NCI-H526 treated with DMSO at 0.1 percent for 48 hours (cell line): ENCODE measurements around the gene DLX3.

Experiments
- DNase-seq: peaks from one replicate; lab custom pipeline; 2025; lab: John Stamatoyannopoulos, UW

DLX3 gene

DNA sequence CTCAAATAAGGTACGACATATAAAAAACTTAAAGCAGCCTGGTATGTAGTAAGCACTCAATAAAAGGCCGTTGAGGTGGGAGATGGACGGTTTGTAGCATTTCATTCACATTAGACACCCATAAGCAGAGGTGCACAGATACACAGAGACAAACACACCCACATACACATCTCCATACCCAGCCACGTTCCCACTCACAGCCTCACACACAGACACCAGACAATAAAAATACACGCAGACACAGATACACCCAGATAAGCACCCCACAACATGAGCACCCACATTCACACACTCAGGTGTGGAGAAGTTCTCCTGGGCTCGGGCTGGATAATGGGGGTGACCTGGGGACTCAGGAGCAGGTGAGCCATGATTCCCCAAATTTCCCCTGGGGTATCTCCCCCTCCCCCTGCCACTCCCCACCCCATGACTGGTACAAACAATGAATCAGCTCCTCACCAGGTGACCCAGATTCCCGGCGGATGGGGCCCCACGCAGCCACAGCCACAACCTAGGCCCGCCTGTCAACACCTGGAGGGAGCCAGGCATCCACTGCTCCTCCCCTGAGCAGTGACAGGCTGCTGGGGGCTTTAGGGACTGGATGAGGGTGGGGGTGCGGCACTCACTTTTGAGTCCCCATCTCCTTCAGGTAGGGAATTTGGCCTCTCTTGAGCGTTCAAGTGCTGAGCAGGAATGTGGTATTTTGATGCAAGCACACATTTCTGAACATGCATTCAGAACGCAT lies 2.7 kb downstream of the DLX3 start:
- DNase-seq: no peak

DNA sequence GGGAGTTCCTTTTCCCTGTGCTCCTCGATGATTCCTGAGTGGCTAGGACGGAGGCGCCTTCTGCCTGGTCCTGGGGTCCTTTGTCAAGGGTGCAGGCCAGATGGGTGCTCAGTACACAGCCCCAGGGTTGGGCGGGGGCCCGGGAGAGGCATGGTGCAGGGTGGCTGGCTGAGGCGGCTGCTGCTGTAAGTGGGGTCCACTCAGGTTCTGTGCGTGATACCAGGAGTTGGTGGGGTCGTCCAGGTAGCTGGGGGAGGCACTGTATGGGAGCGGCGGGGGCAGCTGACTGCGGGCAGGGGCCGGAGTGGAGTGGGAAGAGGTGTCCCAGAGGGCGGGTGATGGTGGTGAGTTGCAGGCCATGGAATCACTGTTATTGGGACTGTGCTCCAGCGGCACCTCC lies 3.6 kb downstream of the DLX3 start:
- no peak for DNase-seq

- no peak for DNase-seq
Measured at GRCh38 chr17:49990921-49991320, 4.1 kb downstream of the DLX3 start.

GRCh38 chr17:49990331-49990730 lies 4.7 kb downstream of the DLX3 start:
- no peak for DNase-seq

GRCh38 chr17:49989518-49989880 lies 5.5 kb downstream of the DLX3 start:
- DNase-seq: no peak

GRCh38 chr17:49987681-49988441 lies 7.2 kb downstream of the DLX3 start:
- peak; percentile 44 for DNase-seq

- no peak for DNase-seq
Measured at GRCh38 chr17:49987290-49987585, 7.8 kb downstream of the DLX3 start.

- no peak for DNase-seq
Measured at GRCh38 chr17:49986396-49987289, 8.4 kb downstream of the DLX3 start.

DNA sequence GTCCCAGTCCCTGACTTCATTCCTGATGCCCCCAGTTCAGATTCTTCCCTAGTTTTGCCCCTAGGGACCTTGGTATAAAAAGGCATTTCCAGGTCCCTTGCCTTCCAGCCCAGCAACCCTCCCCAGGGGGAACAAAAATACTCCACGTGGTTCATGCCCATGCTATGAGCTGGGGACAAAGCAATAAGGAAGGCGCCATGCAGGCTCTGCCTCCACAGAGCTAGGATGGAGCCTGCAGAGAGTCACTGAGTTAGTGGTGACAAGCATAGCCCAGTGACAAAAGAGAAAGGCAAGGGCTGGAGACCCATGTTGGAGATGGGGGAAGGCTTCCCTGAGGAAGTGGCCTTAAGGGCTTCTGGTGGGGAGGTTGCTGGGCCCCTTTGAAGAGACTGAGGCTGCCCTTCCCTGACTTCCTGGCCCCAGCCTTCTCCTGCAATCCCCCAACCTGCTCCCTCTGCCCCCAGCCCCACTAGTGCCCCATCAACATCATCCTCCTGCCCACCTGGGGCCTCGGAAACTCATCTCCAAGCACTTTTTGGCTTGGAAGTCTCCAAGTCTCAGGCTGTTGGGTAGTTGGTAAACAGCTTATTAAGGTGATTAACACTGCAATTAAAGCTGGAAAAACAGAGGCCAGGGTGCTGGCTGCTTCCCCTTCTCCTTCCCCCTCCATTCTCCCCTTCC lies 9.6 kb downstream of the DLX3 start:
- DNase-seq: no peak

DNA sequence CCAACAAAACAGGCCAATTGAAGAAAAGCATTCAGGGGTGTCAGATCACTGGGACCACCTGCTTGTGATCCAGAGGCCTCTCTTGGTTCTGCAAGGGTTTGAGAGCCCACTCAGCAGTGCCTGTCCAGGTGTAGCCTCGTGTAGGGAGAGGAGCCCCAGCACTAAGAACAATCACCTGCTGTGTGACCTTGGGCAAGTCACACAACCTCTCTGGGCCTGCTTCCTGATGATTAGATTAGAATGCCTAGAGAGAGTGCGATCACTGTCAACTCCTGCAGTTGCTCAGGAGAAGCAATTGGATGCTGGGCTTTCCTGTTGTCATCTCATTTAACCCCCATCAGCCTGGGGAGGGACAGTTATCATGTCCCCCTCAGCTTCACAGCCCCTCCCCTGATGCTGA lies 10.2 kb downstream of the DLX3 start:
- no peak for DNase-seq

- DNase-seq: no peak
Measured at GRCh38 chr17:49984283-49984682, 10.7 kb downstream of the DLX3 start.

DNA sequence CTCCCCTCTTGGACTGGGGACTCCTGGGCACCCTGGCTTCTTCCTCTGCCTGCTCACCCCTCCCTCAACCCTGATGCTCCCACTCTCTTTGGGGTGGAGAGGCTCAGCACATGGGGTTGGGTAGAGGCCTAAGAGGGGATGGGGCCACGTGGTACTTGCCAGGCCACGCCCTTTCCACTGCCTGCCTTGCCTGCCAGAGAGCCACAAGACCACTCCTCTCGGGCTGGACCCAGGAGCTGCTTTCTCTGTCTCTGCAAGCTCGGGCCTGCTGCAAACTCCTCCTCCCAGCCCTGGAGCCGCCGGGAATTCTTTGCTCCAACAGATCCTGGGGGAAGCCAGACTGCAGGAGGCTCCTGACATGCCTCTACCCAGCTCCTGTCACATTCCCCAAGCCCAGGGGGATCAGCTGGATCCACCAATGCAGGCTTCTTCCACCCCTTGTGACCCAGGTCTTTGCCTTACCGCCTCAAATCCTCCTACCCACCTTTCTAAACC lies 14.3 kb downstream of the DLX3 start:
- DNase-seq: peak; percentile 39

DNA sequence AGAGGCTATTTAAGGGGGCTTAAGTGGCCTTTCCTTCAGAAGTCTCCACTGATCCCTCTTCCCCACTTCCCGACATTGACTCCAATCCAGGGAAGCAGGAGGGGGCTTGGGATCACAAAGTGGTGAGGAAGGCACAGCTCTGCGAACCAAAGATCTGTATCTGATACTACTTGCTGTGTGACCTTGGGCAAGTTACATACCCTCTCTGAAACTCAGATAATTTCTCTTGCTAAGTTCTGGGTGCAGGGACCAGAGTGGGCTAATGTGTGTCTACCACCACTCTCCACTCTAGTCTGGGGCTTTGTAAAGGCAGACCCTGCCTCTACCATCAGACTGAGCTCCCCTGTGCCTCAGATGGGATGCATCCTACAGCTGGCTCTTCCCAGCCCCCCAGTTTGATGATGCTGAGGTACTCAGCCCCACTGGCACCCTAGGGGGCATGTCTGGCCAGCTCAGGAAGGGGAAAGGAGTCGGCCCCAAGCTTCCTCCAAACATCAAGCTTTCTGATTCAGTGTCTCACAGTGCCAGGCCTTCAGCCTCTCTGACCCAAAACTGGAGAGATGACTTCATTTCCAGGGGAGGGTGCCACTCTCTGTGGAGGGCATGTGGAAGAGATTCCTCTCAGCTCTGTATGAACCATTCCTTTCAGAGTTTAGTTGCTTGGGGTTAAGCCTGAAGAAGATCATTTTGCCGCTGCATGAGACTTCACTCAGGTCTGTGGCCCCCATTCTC lies 15.1 kb downstream of the DLX3 start:
- DNase-seq: no peak

DNA sequence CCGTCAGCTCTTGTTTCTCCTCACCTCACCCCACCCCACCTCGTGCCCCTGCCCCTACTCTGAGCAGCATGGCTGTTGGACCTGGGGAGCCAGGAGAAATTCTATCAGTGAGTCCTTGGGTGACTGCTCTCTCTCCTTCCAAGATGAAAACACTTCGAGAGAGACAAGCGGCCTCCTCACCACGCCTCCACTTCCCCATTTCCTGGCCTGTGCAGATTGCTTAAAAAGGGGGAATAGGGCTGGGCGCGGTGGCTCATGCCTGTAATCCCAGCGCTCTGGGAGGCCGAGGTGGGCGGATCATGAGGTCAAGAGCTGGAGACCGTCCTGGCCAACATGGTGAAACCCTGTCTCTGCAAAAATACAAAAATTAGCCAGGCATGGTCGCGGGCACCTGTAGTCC lies 16.5 kb downstream of the DLX3 start:
- no peak for DNase-seq

DNA sequence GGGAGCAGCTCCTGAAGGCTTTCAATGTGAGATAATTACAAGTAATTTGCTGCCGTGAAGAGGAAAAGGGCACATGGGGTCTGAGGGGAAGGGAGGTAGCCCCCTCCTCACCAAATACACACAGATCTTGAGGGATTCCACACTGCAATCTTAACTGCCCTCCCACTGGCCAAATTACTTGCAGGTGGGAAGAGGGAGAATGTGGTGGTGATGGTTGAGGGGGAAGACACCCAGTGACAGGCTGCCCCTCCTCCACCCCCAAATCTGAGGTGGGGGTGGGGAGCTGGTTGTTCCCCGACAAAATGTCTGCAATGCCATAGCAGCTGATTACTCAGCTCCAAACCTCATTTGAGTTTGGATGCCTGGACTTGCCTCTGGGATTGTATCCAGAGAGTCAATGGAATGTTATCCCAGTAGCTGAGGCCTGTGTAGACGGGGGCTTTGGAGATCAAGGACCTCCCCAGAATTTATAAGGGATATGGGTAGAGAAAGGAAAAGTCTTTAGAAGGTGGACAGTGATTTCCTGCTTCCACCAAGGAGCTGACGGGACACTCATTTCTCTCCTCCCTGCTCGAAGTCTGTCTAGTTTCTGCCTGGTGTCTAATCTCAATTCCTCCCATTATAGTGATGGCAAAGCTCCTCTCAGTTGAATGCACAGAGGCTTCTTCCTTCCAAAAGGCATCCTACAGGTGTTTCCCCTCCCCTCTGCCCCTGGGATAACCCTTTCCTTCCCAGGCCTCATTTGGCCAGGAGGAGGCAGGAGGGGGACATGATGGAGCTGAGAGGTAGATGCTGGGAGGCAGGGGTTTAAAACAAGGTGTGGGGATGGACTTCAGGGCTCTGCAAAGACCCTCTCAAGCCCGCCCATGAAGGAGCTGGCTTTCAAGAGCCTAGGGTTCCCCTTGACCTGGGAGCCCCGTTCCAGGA lies 17.3 kb downstream of the DLX3 start:
- no peak for DNase-seq

GRCh38 chr17:49976828-49977202 lies 18.2 kb downstream of the DLX3 start:
- no peak for DNase-seq

- DNase-seq: peak; percentile 31
Measured at GRCh38 chr17:49976163-49976827, 18.7 kb downstream of the DLX3 start.

- no peak for DNase-seq
Measured at GRCh38 chr17:49975531-49975930, 19.5 kb downstream of the DLX3 start.

DNA sequence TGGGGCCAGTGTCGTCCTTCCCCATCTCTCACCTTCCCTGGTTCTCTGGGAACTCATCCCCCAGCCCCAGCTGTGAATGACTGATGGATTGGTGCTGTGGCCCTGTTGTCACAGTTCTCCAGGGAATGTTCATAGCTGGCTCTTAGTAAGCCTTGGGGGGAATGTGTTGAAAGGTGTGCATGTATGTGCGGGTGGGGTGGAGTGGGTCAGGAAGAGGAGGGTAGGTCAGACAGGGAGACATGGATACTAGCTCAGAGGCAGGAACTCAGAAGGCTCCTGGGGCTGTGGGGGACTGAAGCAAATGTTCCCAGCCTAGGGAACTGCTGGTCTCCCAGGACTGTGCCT lies 21.8 kb downstream of the DLX3 start:
- no peak for DNase-seq
